Stimulated activated CD8-positive, alpha-beta memory T cell treated with anti-CD3 and anti-CD28 coated beads, Interleukin-7, amount 100 ng/mL, for 24 hours (primary cell): ENCODE results near the gene THOC2.
A peak's percentile ranks its signal among the peaks of the same experiment; 100 is the strongest.
"Not testable (repeated sequence)": the region's sequence is repeated elsewhere in the genome, so short reads cannot be mapped to it uniquely, and the experiment has no call there.

Experiments used
- DNase-seq: peaks from one replicate; pipeline ENCODE4 v3.0.0-alpha.2; 2020; ENCODE audit warnings: low read depth

The THOC2 gene, protein sequence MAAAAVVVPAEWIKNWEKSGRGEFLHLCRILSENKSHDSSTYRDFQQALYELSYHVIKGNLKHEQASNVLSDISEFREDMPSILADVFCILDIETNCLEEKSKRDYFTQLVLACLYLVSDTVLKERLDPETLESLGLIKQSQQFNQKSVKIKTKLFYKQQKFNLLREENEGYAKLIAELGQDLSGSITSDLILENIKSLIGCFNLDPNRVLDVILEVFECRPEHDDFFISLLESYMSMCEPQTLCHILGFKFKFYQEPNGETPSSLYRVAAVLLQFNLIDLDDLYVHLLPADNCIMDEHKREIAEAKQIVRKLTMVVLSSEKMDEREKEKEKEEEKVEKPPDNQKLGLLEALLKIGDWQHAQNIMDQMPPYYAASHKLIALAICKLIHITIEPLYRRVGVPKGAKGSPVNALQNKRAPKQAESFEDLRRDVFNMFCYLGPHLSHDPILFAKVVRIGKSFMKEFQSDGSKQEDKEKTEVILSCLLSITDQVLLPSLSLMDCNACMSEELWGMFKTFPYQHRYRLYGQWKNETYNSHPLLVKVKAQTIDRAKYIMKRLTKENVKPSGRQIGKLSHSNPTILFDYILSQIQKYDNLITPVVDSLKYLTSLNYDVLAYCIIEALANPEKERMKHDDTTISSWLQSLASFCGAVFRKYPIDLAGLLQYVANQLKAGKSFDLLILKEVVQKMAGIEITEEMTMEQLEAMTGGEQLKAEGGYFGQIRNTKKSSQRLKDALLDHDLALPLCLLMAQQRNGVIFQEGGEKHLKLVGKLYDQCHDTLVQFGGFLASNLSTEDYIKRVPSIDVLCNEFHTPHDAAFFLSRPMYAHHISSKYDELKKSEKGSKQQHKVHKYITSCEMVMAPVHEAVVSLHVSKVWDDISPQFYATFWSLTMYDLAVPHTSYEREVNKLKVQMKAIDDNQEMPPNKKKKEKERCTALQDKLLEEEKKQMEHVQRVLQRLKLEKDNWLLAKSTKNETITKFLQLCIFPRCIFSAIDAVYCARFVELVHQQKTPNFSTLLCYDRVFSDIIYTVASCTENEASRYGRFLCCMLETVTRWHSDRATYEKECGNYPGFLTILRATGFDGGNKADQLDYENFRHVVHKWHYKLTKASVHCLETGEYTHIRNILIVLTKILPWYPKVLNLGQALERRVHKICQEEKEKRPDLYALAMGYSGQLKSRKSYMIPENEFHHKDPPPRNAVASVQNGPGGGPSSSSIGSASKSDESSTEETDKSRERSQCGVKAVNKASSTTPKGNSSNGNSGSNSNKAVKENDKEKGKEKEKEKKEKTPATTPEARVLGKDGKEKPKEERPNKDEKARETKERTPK (N-terminal part only)

DNA sequence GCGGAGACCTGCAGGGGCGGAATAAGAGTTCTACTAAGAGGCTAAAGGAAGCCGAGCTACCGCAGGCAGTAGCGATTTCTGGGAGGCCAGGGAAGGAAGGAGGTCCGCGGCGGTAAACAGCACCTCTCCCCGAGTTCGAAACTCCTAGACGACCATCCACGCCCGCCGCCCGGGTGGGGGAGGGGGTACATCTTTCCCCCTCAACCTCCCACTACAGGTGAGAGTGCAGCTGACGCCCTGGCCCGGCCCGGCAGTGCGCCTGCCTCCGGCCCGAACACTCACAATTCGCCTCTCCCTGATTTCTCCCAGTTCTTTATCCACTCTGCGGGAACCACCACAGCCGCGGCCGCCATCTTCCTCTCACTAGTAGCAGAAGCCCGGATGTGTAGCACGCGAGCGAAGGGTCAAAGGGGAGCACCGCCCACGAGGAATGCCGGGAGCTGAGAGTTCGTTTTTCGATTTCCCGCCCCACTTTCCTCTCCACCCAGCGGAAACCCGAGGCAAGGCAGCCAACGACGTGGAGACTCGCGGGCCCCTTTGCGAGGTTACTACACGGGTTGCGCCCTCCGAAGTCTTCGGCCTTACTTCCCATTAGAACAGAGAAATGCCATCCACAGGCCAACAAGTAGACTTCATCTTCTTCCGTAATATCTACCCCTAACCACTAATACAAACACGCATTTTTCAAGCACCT, at the start of gene THOC2:
TSS of gene THOC2 (minus strand) at position 383 of the 694 bp plus-strand sequence. CDS start at position 353, 30 bp downstream.
- peak; percentile 59 for DNase-seq

DNA sequence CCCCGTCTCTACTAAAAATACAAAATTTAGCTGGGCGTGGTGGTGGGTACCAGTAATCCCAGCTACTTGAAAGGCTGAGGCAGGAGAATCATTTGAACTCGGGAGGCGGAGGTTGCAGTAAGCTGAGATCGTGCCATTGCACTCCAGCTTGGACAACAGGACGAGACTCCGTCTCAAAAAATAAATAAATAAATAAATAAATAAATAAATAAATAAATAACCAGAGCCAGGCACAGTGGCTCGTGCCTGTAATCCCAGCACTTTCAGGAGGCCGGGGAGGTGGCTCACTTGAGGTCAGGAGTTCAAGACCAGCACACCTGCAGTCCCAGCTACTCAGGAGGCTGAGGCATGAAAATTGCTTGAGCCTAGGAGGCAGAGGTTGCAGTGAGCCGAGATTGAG, 48.9 kb upstream of the THOC2 start:
- not testable (repeated sequence) for DNase-seq

DNA sequence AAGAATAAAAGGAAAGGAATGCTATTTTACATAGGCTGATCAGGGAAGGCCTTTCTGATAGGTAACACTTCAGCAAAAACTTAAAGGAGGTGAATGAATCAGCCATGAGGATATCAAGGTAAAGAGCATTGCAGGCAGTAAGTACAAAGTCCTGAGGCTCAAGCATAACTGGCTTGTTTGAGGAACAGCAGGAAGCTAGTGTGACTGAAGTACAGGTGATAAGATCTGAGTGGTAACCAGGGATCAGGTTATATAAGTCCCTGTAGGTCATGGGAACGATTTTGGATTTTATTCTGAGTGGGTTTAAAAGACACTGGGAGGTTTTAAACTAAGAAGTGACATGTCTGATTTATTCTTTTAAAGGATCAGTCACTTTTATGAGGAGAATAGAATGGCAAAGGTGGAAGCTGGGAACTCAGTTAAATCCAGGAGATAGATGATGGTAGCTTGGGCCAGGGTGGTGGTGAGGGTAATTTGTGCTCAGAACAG, 47.1 kb upstream of the THOC2 start:
- no peak for DNase-seq

DNA sequence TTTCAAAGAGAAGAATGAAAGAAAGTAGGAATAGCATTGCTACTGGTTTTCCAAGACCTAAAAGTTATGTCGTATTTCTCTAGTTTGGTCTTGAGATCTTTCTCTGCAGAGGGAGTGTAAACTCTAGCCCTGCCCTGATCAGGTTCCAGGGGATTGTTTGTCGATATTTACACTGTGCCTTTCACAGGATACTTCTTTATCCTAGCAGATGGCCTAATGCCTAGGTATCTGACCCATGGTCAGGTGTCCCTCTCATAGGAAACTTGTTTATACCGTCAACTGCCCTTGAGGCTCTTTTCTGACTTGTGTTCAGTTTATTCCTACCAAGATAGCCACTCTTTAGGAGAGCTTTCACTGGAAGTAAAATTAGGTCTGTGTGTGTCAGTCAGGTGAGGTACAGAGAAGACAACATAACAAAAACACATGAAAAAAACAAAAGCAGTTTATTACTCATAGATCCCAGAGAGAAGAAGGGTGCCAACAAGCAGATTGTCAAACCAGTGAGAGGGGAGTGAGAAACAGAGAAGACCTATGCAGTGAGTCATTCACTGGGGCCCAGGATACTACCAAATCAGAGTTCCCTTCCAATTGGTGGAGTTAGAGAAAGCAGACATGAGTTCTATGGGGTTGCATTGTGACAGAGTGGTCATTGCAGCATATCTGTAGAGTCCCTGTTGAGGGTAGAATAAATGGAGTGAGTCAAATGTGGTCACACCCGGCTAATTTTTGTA, 40.6 kb upstream of the THOC2 start:
- no peak for DNase-seq

DNA sequence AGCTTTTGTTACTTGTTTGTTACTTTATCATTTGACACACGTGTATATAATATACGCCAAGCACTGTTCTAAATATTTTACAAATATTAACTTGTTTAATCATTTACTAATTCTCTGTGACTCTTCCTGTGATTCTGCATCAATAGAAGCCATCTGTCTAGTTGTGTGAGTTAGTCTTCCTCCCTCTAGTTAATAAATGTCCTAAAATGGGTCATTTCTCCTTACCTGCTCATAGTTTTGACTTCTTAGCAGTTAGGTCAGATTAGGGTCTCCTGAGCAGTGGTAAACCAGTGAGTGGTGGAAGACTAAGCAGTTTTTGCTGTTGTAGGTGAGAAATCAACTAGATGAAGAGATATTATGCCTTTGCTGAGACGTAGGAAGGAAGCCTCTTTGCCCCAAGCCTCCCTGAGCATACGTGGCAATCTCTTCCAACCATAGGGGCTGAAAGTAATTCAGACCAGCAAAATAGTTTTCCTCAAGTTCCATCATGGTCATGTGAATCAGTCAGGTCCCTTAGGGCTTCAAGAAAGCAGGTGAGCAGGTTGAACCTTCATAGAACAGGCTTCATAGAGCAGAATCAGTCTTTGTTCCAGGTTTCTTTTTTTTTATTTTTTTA, 38.7 kb upstream of the THOC2 start:
- DNase-seq = no peak

DNA sequence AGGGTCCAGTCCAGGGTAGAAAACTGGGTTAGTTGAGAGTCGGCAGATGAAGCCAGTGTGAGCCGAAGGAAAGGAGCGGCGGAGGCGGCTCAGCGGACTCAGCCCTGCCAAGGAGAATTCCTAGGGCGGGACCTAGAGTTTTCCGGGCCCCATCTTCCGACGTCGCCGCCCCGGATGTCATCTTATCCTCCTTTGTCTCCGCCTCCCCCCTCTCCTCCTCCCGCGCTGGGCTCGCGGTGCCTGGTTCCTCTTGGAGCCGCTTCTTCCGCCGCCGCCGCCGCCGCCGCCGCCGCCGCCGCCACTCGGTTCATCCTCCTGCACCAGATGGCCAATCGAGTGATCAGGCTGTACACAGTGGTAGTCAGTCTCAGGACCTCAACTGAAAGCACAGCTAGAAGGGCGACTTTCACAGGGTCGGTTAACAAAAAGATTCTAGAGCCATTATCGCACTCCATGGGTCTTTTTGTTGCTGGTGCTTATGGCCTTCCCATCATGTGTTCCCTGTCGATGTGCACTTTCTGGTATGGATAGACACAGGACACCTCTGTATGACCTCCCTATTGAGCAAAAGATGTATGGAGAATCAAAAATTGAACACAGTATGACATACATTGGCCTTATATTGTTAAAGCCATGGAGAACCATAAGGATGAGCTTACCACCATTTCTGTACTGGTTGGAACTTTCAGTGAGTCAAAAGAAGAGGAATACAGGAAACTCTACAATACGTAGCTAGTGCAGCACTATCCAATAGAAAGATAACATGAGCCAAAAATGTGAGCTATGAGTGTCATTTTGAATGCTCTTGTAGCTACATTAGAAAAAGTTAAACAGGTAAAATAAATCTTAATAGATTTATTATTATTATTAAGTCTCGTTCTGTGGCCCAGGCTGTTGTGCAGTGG, 32.4 kb upstream of the THOC2 start:
- DNase-seq = peak; percentile 33

DNA sequence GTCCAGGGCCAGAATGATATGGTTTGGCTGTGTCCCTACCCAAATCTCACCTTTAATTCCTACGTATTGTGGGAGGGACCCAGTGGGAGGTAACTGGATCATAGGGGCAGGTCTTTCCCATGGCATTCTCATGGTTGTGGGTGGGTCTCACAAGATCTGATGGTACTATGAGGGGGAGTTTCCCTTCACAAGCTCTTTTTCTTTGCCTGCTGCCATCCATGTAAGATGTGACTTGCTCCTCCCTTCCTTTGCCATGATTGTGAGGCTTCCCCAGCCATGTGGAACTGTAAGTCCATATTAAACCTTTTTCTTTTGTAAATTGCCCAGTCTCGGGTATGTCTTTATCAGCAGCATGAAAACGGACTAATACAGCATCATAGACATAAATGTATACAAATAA, 27.0 kb upstream of the THOC2 start:
- not testable (repeated sequence) for DNase-seq

DNA sequence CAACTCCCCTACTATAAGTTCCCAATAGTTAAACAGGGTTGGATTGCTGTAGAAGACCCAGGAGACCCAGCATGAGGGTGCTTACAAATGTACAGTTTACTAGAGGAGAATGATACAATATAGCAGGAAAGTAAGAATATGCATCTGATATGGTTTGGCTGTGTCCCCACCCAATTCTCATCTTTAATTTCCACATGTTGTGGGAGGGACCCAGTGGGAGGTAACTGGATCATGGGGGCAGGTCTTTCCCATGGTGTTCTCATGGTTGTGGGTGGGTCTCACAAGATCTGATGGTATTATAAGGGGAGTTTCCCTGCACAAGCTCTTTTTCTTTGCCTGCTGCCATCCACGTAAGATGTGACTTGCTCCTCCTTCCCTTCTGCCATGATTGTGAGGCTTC, 24.9 kb upstream of the THOC2 start:
- not testable (repeated sequence) for DNase-seq

DNA sequence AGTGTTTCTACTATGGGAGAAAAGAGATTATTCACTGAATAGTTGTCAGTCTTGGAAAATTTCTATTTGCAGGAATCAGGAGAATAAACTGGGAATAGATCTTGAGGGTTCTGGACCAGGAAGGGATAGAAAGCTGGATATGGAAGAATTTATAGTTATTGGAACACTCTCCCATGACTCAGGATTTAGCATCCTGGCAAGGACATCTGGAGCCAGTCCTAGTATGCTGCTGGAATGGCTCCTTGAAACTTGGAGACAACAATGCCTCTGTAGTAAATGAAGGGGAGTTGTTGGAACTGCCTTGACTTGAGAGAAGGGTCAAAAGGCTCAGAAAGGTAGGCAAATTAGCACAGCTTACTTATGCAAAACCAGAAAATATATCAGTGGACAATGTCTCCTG, 23.5 kb upstream of the THOC2 start:
- DNase-seq = no peak

DNA sequence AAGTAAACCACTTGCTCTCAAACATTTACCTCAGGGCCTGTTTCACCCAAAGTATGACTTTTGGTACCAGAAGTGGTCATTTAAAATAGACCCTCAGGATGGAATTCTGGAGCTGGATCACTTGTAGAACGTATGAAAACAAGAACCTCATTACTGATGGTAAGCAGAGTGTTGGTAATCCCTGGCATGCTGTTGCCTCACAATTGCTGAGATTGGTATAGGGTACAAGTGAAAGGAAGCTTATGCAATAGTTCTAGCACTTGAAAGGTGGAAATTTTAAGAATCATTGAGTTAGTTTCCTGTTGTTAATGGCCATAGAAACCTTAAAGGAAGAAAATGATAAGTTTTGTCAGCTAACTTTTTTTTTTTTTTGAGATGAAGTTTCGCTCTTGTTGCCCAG, 22.3 kb upstream of the THOC2 start:
- DNase-seq = no peak

DNA sequence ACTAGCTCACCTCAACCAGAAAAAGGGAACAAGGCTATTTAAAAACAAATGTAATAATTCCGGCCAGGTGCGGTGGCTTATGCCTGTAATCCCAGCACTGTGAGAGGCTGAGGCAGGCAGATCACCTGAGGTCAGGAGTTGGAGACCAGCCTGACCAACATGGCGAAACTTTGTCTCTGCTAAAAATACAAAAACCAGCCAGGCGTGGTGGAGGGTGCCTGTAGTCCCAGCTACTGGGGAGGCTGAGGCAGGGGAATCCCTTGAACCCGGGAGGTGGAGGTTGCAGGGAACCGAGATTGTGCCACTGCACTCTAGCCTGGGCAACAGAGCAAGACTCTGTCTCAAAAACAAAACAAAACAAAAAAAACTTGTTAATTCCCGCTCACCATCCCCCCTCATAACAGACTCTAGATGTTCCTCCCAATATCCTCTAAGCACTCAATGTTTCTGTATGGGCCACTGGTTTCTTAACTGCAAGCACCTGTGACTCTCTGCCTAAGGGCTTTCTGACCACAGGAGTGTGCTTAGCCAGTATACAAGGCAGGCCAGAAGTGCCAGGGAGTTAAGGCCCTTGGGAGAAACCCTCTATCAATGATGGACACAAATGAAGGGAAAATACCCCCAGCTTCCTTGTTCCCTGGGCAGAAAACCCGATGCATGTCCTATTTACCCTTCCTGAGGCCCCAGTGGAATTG, 21.0 kb upstream of the THOC2 start:
- no peak for DNase-seq

DNA sequence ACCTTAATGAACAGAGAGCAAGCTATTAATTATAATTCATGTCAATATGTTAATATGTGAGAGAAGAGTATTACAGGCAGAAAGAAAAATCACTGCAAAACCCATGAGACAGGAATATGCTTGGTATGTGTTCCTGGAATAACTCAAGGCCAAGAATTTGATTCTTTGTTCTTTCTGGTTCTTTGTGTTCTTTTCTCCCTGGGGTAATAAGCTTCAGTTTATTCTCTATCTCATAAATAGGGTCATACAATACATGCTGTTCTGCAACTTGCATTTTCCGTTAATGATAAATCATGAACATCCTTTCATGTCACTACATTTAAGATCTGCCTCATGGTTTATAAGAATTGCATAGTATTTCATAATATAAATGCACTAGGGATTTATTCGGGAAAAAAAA, 16.8 kb upstream of the THOC2 start:
- no peak for DNase-seq

DNA sequence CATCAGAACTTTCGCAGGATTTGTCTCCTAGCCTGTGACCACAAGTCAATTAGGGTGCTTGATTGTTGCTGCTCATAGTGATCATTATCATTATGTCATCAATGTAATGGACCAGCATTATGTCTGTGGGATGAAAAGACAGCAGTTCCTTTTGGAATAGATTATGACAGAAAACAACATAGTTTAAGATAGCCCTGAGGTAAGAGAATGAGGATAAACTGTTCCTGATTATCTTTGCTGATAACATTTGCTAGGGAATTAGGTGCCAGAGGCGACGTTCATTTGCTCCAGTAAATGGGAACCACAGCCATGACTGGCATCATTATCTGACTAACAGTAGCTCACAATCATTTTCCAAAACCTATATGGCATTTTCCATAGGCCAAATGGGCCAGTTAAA, 12.7 kb upstream of the THOC2 start:
- DNase-seq = no peak

DNA sequence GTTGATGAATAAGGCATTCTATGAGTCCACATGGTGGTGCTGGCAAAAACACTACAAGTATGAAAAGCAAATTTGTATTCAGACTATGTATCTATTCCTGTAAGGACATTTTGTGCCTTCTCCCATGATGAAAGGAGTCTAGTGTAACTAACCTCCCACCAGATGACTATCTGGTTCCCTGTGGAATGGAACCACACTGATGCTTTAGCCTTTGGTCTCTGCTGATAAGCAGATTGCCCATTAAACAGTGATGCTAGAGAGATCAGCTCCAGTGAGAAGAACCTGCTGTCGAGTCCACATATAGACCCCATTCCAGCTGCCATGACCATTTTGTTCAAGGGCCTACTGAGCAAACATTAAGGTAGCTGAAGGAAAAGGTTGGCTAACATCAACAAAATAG, 10.5 kb upstream of the THOC2 start:
- DNase-seq = no peak

DNA sequence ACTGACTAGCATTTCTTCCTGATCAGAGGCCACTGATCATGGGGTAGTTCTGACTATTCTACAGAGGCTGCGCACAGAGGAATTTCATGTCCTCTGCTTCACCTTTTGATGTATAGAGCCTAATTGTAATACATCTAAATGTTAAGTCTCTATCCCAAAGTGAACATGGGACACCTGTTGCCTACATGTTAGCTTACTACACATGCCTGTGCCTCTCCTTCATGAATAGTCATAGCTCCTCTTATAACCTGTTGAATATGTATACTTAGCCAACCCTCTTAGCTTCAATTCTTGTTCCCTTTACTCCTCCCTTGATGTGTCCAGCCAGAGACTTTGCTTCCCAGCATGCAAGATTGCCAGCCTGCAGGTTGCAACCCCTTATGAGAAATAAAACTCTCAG, 9.6 kb upstream of the THOC2 start:
- DNase-seq = no peak

DNA sequence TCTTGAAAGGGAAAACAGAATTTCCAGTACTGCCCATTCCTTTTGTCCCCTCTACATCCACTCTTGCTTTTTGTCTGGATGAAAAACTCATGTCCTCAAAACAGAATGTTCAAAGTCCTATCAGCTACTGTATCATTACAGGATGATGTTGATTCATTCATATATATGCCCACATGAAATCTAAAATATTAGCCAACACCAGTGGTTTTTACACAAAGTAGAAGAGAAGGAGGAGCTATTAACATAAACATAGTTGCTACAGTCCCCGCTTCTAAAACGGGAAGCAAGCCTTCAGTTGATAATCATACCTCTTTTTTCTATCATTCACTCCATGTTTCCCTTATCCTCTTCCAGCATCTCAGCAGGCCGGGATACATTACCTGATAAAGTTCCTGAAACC, 7.7 kb upstream of the THOC2 start:
- DNase-seq = no peak

DNA sequence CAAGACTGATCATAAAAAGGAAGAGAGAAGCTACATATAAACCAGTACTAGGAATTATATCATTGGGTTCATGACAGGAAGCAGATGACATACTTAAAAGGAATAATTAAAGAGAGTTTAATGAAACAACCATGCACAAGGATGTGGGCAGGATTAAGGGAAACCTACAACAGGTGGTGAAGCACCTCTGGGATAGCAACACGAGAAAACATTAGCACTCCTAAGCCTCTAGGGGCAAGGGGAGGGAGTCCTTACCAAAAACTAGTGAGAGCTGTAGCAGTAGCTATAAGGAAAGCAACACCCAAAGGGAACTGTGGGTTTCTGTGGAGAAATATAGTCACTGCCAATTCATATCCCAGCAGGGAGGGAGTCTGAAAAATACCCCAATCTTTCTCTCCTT, 7.2 kb upstream of the THOC2 start:
- DNase-seq = no peak

DNA sequence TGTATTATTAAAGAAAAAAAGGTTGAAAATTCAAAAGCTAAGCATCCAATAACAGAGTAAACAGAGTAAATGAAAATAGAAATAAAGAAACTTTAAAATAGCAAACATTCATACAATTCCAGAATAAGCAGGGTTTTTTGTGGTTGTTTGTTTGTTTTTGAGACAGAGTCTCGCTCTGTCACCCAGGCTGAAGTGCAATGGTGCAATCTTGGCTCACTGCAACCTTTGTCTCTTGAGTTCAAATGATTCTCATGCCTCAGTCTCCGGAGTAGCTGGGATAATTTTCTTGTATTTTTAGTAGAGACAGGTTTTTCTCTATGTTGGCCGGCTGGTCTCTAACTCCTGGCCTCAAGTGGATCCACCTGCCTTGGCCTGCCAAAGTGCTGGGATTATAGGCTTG, 6.6 kb upstream of the THOC2 start:
- no peak for DNase-seq
